Endothelial cell of umbilical vein (primary cell): ENCODE results near the gene FHOD3. TPM values are rescaled to one million over a fixed set of nuclear protein-coding genes. Genes with fewer than 3 reads are reported as not detected.

Source experiments
- BruUV-seq: library from RNA; stranded (reverse); fragments of 400-500 nt; replicated peaks from 2 replicates; lab custom pipeline; 2021; lab: Mats Ljungman, UMichigan
- CTCF ChIA-PET: fragments of 300-600, 350-600 bp; sonication (Branson Sonifier 250); formaldehyde crosslinking; loops from one replicate; lab custom pipeline; 2021; ENCODE audit warnings: antibody characterized with exemption, inconsistent platforms; lab: Charles Lee
- POLR2A ChIA-PET: fragments of 300-600, 350-600 bp; sonication (Branson Sonifier 250); formaldehyde crosslinking; loops from one replicate; lab custom pipeline; 2021; ENCODE audit warnings: antibody characterized with exemption, inconsistent platforms; lab: Charles Lee
- DNase-seq: peaks from one replicate; pipeline ENCODE4 v3.0.0-alpha.2; 2011; ENCODE audit warnings: low read depth, low spot score
- FAIRE-seq: peaks from 2 replicates; lab custom pipeline; 2011; peaks lifted over from hg19 to GRCh38; lab: Jason Lieb, UNC
- H2AFZ ChIP-seq: 2 replicates; pipeline ENCODE4 v1.6.0; 2012; ENCODE audit warnings: low read depth, low read length, control low read depth, inconsistent platforms
- H3K27ac ChIP-seq: 2 replicates; pipeline ENCODE4 v1.5.1; 2011; ENCODE audit warnings: low read depth, mild to moderate bottlenecking, control low read depth, low read length, moderate library complexity; ENCODE audit not compliant: insufficient read depth
- H3K27me3 ChIP-seq, 2 experiments: 2 replicates each; pipeline versions ENCODE4 v1.6.0 to v1.6.1; 2011; ENCODE audit warnings: low read length in 2 of 2, mixed read lengths in 1 of 2; ENCODE audit not compliant: control insufficient read depth in 2 of 2, insufficient read depth in 2 of 2
- H3K36me3 ChIP-seq, 2 experiments: 2 replicates in 1 of 2; 3 replicates in 1 of 2; pipeline ENCODE4 v1.5.1; 2011; ENCODE audit warnings: low read length in 2 of 2, mild to moderate bottlenecking in 1 of 2, moderate library complexity in 1 of 2; ENCODE audit not compliant: control insufficient read depth in 2 of 2, insufficient read depth in 2 of 2; ENCODE audit errors: extremely low read depth in 1 of 2
- H3K4me1 ChIP-seq: 3 replicates; pipeline ENCODE4 v1.5.1; 2011; ENCODE audit warnings: mild to moderate bottlenecking, low read length; ENCODE audit not compliant: control insufficient read depth, insufficient read depth; ENCODE audit errors: extremely low read depth
- H3K4me2 ChIP-seq: 2 replicates; pipeline ENCODE4 v1.6.1; 2011; ENCODE audit warnings: low read length, control low read depth, mixed read lengths; ENCODE audit not compliant: insufficient read depth
- H3K4me3 ChIP-seq, 3 experiments: fragments of 200-600 bp in 1 of 3; sonication (generic), shearing (Covaris generic) in 1 of 3; replicated peaks in 1 of 3; 2 replicates each; pipeline ENCODE4 v1.5.1; 2011 to 2016; ENCODE audit warnings: control low read depth in 3 of 3, low read length in 3 of 3, mild to moderate bottlenecking in 2 of 3, inconsistent platforms in 1 of 3, low read depth in 1 of 3, moderate library complexity in 1 of 3; ENCODE audit not compliant: insufficient read depth in 1 of 3
- H3K79me2 ChIP-seq: 2 replicates; pipeline ENCODE4 v1.6.0; 2012; ENCODE audit warnings: low read length, inconsistent platforms; ENCODE audit not compliant: control insufficient read depth, insufficient read depth
- H3K9ac ChIP-seq: replicated peaks from 2 replicates; pipeline ENCODE3; 2011; ENCODE audit warnings: low read length, control low read depth; ENCODE audit not compliant: insufficient read depth; ENCODE audit errors: extremely low read depth
- H3K9me1 ChIP-seq: replicated peaks from 3 replicates; pipeline ENCODE4 v1.6.0; 2011; ENCODE audit warnings: mild to moderate bottlenecking, low read length; ENCODE audit not compliant: control insufficient read depth, insufficient read depth; ENCODE audit errors: extremely low read depth
- H3K9me3 ChIP-seq: replicated peaks from 2 replicates; pipeline ENCODE4 v1.5.1; 2012; ENCODE audit warnings: low read length, inconsistent platforms; ENCODE audit not compliant: control insufficient read depth, insufficient read depth
- H4K20me1 ChIP-seq: replicated peaks from 2 replicates; pipeline ENCODE3; 2011; ENCODE audit warnings: mild to moderate bottlenecking, low read length; ENCODE audit not compliant: control insufficient read depth, insufficient read depth; ENCODE audit errors: extremely low read depth
- EZH2 ChIP-seq: IDR thresholded peaks from 2 replicates; pipeline ENCODE4 v1.6.1; 2012; ENCODE audit warnings: borderline replicate concordance, low read depth, mild to moderate bottlenecking, moderate library complexity, low read length, inconsistent platforms; ENCODE audit not compliant: severe bottlenecking
- FOS ChIP-seq: IDR thresholded peaks from 2 replicates; pipeline ENCODE4 v1.6.1; 2011; ENCODE audit warnings: mild to moderate bottlenecking, low read length, moderate library complexity, borderline replicate concordance; ENCODE audit not compliant: insufficient read depth
- GATA2 ChIP-seq: IDR thresholded peaks from 2 replicates; pipeline ENCODE4 v1.7.0; 2011; ENCODE audit warnings: low read depth, mild to moderate bottlenecking, moderate library complexity, mixed read lengths, low read length; ENCODE audit not compliant: insufficient read length, insufficient read depth
- JUN ChIP-seq: IDR thresholded peaks from 2 replicates; pipeline ENCODE4 v1.6.1; 2011; ENCODE audit warnings: borderline replicate concordance, low read depth; ENCODE audit not compliant: insufficient read length, insufficient read depth
- MAX ChIP-seq: IDR thresholded peaks from 2 replicates; pipeline ENCODE4 v1.6.1; 2011; ENCODE audit not compliant: insufficient read depth, insufficient read length
- MYC ChIP-seq: IDR thresholded peaks from one replicate; pipeline ENCODE4 v1.6.1; 2011; ENCODE audit warnings: mild to moderate bottlenecking, low read depth, low read length
- POLR2A ChIP-seq: IDR thresholded peaks from 2 replicates; pipeline ENCODE4 v1.6.1; 2012; ENCODE audit warnings: low read depth, mild to moderate bottlenecking, control low read depth, low read length
- POLR2AphosphoS5 ChIP-seq: IDR thresholded peaks from 2 replicates; pipeline ENCODE4 v1.6.1; 2012; ENCODE audit warnings: low read depth, mild to moderate bottlenecking, control low read depth, low read length, moderate library complexity; ENCODE audit not compliant: insufficient read depth
- dilution Hi-C: fragments of 300-500 bp; cut with MboI; formaldehyde crosslinking; loops from one replicate; pipeline ENCODE4 v1.15.0; 2019; ENCODE audit warnings: low sequenced_read_pairs; ENCODE audit not compliant: extremely low pct_ligation_motif_present
- intact Hi-C: fragments of 100-400 bp; cut with micrococcal nuclease; formaldehyde crosslinking; loops from one replicate; pipeline ENCODE4 v1.10.0; 2022
- polyA plus RNA-seq, 4 experiments: library from polyadenylated mRNA; depleted of rRNA in 3 of 4; stranded (reverse) in 3 of 4; unstranded in 1 of 4; fragments of >200 nt; gene quantifications; 2 replicates each; pipeline versions ENCODE4 v1.2.1 to v1.2.3, GENCODE V29; 2011 to 2012; ENCODE audit warnings: missing spikeins in 1 of 4
- total RNA-seq: library from RNA; stranded (reverse); gene quantifications from 2 replicates; pipeline ENCODE4 v1.2.3, GENCODE V29; 2021
- TF ChIP-seq, protein P1 (sequence below), 2 donors: IDR thresholded peaks; 1 replicate in 1 of 2; 2 replicates in 1 of 2; pipeline ENCODE4 v1.5.1; 2011; ENCODE audit warnings: low read length in 2 of 2, mild to moderate bottlenecking in 2 of 2, moderate library complexity in 2 of 2, control low read depth in 1 of 2, inconsistent platforms in 1 of 2, low read depth in 1 of 2; ENCODE audit not compliant: insufficient read depth in 1 of 2; ENCODE audit errors: extremely low read depth in 1 of 2

The FHOD3 gene
- total and polyA plus RNA-seq, 2 donors (not counting 3 experiments of a cell fraction or from before 2014, with no cell fraction given) = 0.06 to 1.5 TPM

DNA sequence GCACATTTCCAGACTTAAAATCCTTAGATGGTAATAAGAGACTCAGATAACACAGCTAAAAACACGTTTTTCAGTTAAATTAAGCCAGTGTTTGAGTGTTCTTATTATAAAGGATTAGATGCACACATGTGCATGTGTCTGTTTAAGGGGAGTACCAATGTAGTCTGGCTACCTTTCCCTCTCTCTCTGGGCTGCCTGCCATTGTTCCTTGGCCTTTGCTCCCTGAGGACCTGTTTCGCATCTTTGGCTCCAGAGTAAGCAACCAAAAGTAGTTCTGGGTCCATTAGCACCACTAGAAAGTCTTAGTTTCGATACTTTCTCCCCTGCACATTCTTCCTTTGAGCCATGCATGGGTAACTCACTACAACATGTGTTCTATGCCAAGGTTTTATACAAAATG is 303.0 kb downstream of the FHOD3 start:
- H3K9me3 ChIP-seq = no peaks in the 10 kb centered on the region
- no peak overlapping the region for H3K4me3 ChIP-seq
- no peaks in the 10 kb centered on the region for H3K79me2 ChIP-seq
- no peak overlapping the region for H3K9ac ChIP-seq
- no peak for TF ChIP-seq POLR2AphosphoS5
- TF ChIP-seq POLR2A = no peak
- no peak for TF ChIP-seq EZH2
- TF ChIP-seq FOS = no peak
- TF ChIP-seq JUN = no peak
- TF ChIP-seq MAX = no peak
- no peak for TF ChIP-seq GATA2
- TF ChIP-seq, protein P1, sequence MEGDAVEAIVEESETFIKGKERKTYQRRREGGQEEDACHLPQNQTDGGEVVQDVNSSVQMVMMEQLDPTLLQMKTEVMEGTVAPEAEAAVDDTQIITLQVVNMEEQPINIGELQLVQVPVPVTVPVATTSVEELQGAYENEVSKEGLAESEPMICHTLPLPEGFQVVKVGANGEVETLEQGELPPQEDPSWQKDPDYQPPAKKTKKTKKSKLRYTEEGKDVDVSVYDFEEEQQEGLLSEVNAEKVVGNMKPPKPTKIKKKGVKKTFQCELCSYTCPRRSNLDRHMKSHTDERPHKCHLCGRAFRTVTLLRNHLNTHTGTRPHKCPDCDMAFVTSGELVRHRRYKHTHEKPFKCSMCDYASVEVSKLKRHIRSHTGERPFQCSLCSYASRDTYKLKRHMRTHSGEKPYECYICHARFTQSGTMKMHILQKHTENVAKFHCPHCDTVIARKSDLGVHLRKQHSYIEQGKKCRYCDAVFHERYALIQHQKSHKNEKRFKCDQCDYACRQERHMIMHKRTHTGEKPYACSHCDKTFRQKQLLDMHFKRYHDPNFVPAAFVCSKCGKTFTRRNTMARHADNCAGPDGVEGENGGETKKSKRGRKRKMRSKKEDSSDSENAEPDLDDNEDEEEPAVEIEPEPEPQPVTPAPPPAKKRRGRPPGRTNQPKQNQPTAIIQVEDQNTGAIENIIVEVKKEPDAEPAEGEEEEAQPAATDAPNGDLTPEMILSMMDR (IDR thresholded peaks at IDR 0.05; ENCODE audit: extremely low read depth in 1 of 2, insufficient read depth in 1 of 2, low read depth in 1 of 2, low read length in 2 of 2) = no peak
- no peak for TF ChIP-seq MYC
- H3K4me1 ChIP-seq = no peaks in the 10 kb centered on the region
- no TSS peak for BruUV-seq
- ChIA-PET POLR2A (no interaction called here), CTCF (no interaction called here)
- no peaks in the 10 kb centered on the region for H4K20me1 ChIP-seq
- no peak overlapping the region for H2AFZ ChIP-seq
- no peak overlapping the region for H3K27ac ChIP-seq
- no peaks in the 10 kb centered on the region for H3K27me3 ChIP-seq
- intact Hi-C loops = no loop called here
- FAIRE-seq (no peak), DNase-seq (no peak)
- no peaks in the 10 kb centered on the region for H3K9me1 ChIP-seq
- H3K36me3 ChIP-seq = no peaks in the 10 kb centered on the region
- dilution Hi-C loops = no loop called here
- no peak overlapping the region for H3K4me2 ChIP-seq
